ENCODE results near the gene GTF3C1. TPM values are rescaled to one million over a fixed set of nuclear protein-coding genes. Genes with fewer than 3 reads are reported as not detected.
A peak's percentile ranks its signal among the peaks of the same experiment; 100 is the strongest.
"Not testable (repeated sequence)": the region's sequence is repeated elsewhere in the genome, so short reads cannot be mapped to it uniquely, and the experiment has no call there.

Gene GTF3C1
- total and polyA plus RNA-seq, 4 donors, result 15.3 to 28.0 (median 22.2) TPM

- TF ChIP-seq HNF4G (IDR thresholded peaks at IDR 0.05) (no peak), JUND (IDR thresholded peaks at IDR 0.05) (no peak)
Measured at GRCh38 chr16:27437946-27438345, 111.8 kb downstream of the GTF3C1 start (continued).

GRCh38 chr16:27436921-27437650, 112.6 kb downstream of the GTF3C1 start:
- no peaks in the 10 kb centered on the region for H3K4me1 ChIP-seq (ENCODE audit: control insufficient read depth in 4 of 4, insufficient read depth in 4 of 4, low read length in 3 of 4)
- no peaks in the 10 kb centered on the region for H3K27me3 ChIP-seq (ENCODE audit: control insufficient read depth in 4 of 4, insufficient read depth in 4 of 4, low read length in 3 of 4)
- WGBS, result 89% methylated on average over 9 of the region's 9 CpGs
- no peaks in the 10 kb centered on the region for H3K9me3 ChIP-seq (ENCODE audit: control insufficient read depth in 4 of 4, low read length in 3 of 4)
- H3K36me3 ChIP-seq (ENCODE audit: control insufficient read depth in 4 of 4, insufficient read depth in 3 of 4, low read depth in 1 of 4, low read length in 3 of 4), result no peaks in the 10 kb centered on the region
- no peak overlapping the region for H3K27ac ChIP-seq (ENCODE audit: low read depth in 1 of 2, low read length in 2 of 2)
- H3K9ac ChIP-seq (ENCODE audit: low read depth in 1 of 2, low read length in 2 of 2), result no peak overlapping the region
- peak; percentile 29 for DNase-seq (ENCODE audit: low spot score)
- no peak overlapping the region for H3K4me3 ChIP-seq (ENCODE audit: low read depth in 1 of 3, low read length in 3 of 3)
- TF ChIP-seq YY1 (IDR thresholded peaks at IDR 0.05) (no peak), RAD21 (IDR thresholded peaks at IDR 0.05) (no peak), EGR1 (IDR thresholded peaks at IDR 0.05; ENCODE audit: low read depth in 2 of 2) (no peak), JUND (IDR thresholded peaks at IDR 0.05) (no peak), ZBTB33 (IDR thresholded peaks at IDR 0.05) (no peak), NR2F2 (IDR thresholded peaks at IDR 0.05) (no peak), TAF1 (conservative IDR thresholded peaks at IDR 0.05) (no peak), FOXA1 (IDR thresholded peaks at IDR 0.05) (no peak), RXRA (IDR thresholded peaks at IDR 0.05) (no peak)
- TF ChIP-seq, protein P1, sequence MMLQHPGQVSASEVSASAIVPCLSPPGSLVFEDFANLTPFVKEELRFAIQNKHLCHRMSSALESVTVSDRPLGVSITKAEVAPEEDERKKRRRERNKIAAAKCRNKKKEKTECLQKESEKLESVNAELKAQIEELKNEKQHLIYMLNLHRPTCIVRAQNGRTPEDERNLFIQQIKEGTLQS (IDR thresholded peaks at IDR 0.05), result no peak

DNA sequence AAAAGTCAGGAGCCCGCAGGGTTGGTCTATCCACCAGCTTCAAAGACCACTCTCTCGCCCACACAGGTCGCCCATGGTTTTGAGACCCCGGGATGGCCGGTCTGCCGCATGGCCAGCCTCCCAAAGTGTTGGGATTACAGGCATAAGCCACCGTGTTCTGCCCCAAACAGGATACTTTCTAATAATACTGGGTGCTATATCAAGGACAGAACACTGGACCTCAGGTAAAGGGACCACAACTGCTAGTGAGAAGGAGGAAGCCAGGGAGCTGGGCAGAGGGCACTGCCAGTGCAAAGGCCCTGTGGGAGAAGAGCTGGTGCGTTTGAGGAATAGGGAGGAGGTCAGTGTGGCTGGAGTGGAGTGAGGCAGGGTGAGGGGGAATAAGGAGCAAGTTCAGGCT, 113.6 kb downstream of the GTF3C1 start:
- Histone ChIP-seq H3K4me1 (ENCODE audit: control insufficient read depth in 4 of 4, insufficient read depth in 4 of 4, low read length in 3 of 4) (no peaks in the 10 kb centered on the region), H3K27me3 (ENCODE audit: control insufficient read depth in 4 of 4, insufficient read depth in 4 of 4, low read length in 3 of 4) (no peaks in the 10 kb centered on the region), H3K9ac (ENCODE audit: low read depth in 1 of 2, low read length in 2 of 2) (no peak overlapping the region), H3K27ac (ENCODE audit: low read depth in 1 of 2, low read length in 2 of 2) (no peak overlapping the region), H3K9me3 (ENCODE audit: control insufficient read depth in 4 of 4, low read length in 3 of 4) (no peaks in the 10 kb centered on the region), H3K4me3 (ENCODE audit: low read depth in 1 of 3, low read length in 3 of 3) (no peak overlapping the region), H3K36me3 (ENCODE audit: control insufficient read depth in 4 of 4, insufficient read depth in 3 of 4, low read depth in 1 of 4, low read length in 3 of 4) (no peaks in the 10 kb centered on the region)
- whole genome bisulfite sequencing, result 93% methylated on average over 8 of the region's 8 CpGs
- TF ChIP-seq JUND (IDR thresholded peaks at IDR 0.05) (no peak), GABPA (IDR thresholded peaks at IDR 0.05 in 1 of 2, conservative IDR thresholded peaks at IDR 0.05 in 1 of 2) (no peak), RAD21 (IDR thresholded peaks at IDR 0.05) (no peak), CTCF (IDR thresholded peaks at IDR 0.05; ENCODE audit: low read depth, low read length, missing input control) (no peak), NR2F2 (IDR thresholded peaks at IDR 0.05) (no peak), FOXA2 (IDR thresholded peaks at IDR 0.05) (no peak), TAF1 (conservative IDR thresholded peaks at IDR 0.05) (no peak)
- TF ChIP-seq, protein P1 (IDR thresholded peaks at IDR 0.05), result no peak
- TF ChIP-seq, protein P2, sequence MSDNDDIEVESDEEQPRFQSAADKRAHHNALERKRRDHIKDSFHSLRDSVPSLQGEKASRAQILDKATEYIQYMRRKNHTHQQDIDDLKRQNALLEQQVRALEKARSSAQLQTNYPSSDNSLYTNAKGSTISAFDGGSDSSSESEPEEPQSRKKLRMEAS (IDR thresholded peaks at IDR 0.05), result no peak
- TF ChIP-seq, protein P3, sequence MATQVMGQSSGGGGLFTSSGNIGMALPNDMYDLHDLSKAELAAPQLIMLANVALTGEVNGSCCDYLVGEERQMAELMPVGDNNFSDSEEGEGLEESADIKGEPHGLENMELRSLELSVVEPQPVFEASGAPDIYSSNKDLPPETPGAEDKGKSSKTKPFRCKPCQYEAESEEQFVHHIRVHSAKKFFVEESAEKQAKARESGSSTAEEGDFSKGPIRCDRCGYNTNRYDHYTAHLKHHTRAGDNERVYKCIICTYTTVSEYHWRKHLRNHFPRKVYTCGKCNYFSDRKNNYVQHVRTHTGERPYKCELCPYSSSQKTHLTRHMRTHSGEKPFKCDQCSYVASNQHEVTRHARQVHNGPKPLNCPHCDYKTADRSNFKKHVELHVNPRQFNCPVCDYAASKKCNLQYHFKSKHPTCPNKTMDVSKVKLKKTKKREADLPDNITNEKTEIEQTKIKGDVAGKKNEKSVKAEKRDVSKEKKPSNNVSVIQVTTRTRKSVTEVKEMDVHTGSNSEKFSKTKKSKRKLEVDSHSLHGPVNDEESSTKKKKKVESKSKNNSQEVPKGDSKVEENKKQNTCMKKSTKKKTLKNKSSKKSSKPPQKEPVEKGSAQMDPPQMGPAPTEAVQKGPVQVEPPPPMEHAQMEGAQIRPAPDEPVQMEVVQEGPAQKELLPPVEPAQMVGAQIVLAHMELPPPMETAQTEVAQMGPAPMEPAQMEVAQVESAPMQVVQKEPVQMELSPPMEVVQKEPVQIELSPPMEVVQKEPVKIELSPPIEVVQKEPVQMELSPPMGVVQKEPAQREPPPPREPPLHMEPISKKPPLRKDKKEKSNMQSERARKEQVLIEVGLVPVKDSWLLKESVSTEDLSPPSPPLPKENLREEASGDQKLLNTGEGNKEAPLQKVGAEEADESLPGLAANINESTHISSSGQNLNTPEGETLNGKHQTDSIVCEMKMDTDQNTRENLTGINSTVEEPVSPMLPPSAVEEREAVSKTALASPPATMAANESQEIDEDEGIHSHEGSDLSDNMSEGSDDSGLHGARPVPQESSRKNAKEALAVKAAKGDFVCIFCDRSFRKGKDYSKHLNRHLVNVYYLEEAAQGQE (IDR thresholded peaks at IDR 0.05), result no peak
- DNase-seq (ENCODE audit: low spot score), result peak; percentile 27

- H3K4me3 ChIP-seq (ENCODE audit: low read depth in 1 of 3, low read length in 3 of 3); H3K9ac ChIP-seq (ENCODE audit: low read depth in 1 of 2, low read length in 2 of 2); H3K9me3 ChIP-seq (ENCODE audit: control insufficient read depth in 4 of 4, low read length in 3 of 4); H3K36me3 ChIP-seq (ENCODE audit: control insufficient read depth in 4 of 4, insufficient read depth in 3 of 4, low read depth in 1 of 4, low read length in 3 of 4); H3K4me1 ChIP-seq (ENCODE audit: control insufficient read depth in 4 of 4, insufficient read depth in 4 of 4, low read length in 3 of 4); H3K27ac ChIP-seq (ENCODE audit: low read depth in 1 of 2, low read length in 2 of 2); H3K27me3 ChIP-seq (ENCODE audit: control insufficient read depth in 4 of 4, insufficient read depth in 4 of 4, low read length in 3 of 4): not testable (repeated sequence)
- DNase-seq (ENCODE audit: low spot score), result peak; percentile 23
- WGBS, result 94% methylated on average over 5 of the region's 5 CpGs
Measured at GRCh38 chr16:27435146-27435545, 114.6 kb downstream of the GTF3C1 start.

Data from liver (tissue), 9 donors.